Measurements from ENCODE around the gene SPAST. TPM values are rescaled to one million over a fixed set of nuclear protein-coding genes. Genes with fewer than 3 reads are reported as not detected.
"Not testable (repeated sequence)": the region's sequence is repeated elsewhere in the genome, so short reads cannot be mapped to it uniquely, and the experiment has no call there.

The SPAST gene
- total RNA-seq = 10 to 100 TPM; 11.1 to 12.6 TPM
- long read RNA-seq, donor 1, full-length matches to known transcripts = 2 of 3 reads
- long read RNA-seq, donor 1, partial matches to known transcripts = 0 of 3 reads
- long read RNA-seq, donor 1, other reads (novel, unspliced or antisense) = 1 of 3 reads
- long read RNA-seq, donor 2, partial matches to known transcripts = 0 of 2 reads
- long read RNA-seq, donor 2, other reads (novel, unspliced or antisense) = 2 of 2 reads

- peak; percentile 99 for DNase-seq (ENCODE audit: low spot score)
- intact Hi-C loops (cut with DNase I) = no loop called here
Observed at GRCh38 chr2:32063310-32064020, at the start of gene SPAST. SPAST (plus strand) TSS chr2:32063556; CDS start chr2:32063832, 276 bp downstream.

GRCh38 chr2:32018789-32019482 is 44.4 kb upstream of the SPAST start:
- DNase-seq (ENCODE audit: low spot score); intact Hi-C loops (cut with DNase I): not testable (repeated sequence)

GRCh38 chr2:32034198-32034887 is 29.0 kb upstream of the SPAST start:
- DNase-seq (ENCODE audit: low spot score); intact Hi-C loops (cut with DNase I): not testable (repeated sequence)

- intact Hi-C loops (cut with DNase I) = no loop called here
- DNase-seq (ENCODE audit: low spot score) = peak; percentile 98
Observed at GRCh38 chr2:32039447-32040219, 23.7 kb upstream of the SPAST start, which contains the start of gene DPY30. DPY30 (minus strand) TSS chr2:32039805; CDS start chr2:32039456, 349 bp downstream.

GRCh38 chr2:32043561-32043960 is 19.8 kb upstream of the SPAST start:
- no peak for DNase-seq (ENCODE audit: low spot score)
- intact Hi-C loops (cut with DNase I) = no loop called here

GRCh38 chr2:32051836-32052439 is 11.4 kb upstream of the SPAST start:
- intact Hi-C loops (cut with DNase I) = no loop called here
- DNase-seq (ENCODE audit: low spot score) = no peak

- DNase-seq (ENCODE audit: low spot score); intact Hi-C loops (cut with DNase I): not testable (repeated sequence)
Observed at GRCh38 chr2:32054583-32054982, 8.8 kb upstream of the SPAST start.

- no peak for DNase-seq (ENCODE audit: low spot score)
- intact Hi-C loops (cut with DNase I) = no loop called here
Observed at GRCh38 chr2:32058130-32058529, 5.2 kb upstream of the SPAST start.

GRCh38 chr2:32060266-32060665 is 3.1 kb upstream of the SPAST start:
- intact Hi-C loops (cut with DNase I) = no loop called here
- DNase-seq (ENCODE audit: low spot score) = no peak

- no peak for DNase-seq (ENCODE audit: low spot score)
- intact Hi-C loops (cut with DNase I) = no loop called here
Observed at GRCh38 chr2:32061430-32061829, 1.9 kb upstream of the SPAST start.

GRCh38 chr2:32061973-32062861 is 1.1 kb upstream of the SPAST start:
- no peak for DNase-seq (ENCODE audit: low spot score)
- intact Hi-C loops (cut with DNase I) = no loop called here

- no peak for DNase-seq (ENCODE audit: low spot score)
- intact Hi-C loops (cut with DNase I) = no loop called here
Observed at GRCh38 chr2:32064021-32064601, 755 bp downstream of the SPAST start.

- intact Hi-C loops (cut with DNase I) = no loop called here
- no peak for DNase-seq (ENCODE audit: low spot score)
Observed at GRCh38 chr2:32064713-32065112, 1.4 kb downstream of the SPAST start.

GRCh38 chr2:32067549-32067948 is 4.2 kb downstream of the SPAST start:
- intact Hi-C loops (cut with DNase I) = no loop called here
- no peak for DNase-seq (ENCODE audit: low spot score)

GRCh38 chr2:32074134-32074506 is 10.8 kb downstream of the SPAST start:
- intact Hi-C loops (cut with DNase I) = no loop called here

GRCh38 chr2:32095671-32096070 is 32.3 kb downstream of the SPAST start:
- intact Hi-C loops (cut with DNase I) = no loop called here
- DNase-seq (ENCODE audit: low spot score) = no peak

More at GRCh38 chr2:32074134-32074506, 10.8 kb downstream of the SPAST start:
- no peak for DNase-seq (ENCODE audit: low spot score)

GRCh38 chr2:32108111-32108510 is 44.8 kb downstream of the SPAST start:
- intact Hi-C loops (cut with DNase I) = no loop called here
- no peak for DNase-seq (ENCODE audit: low spot score)

All from posterior vena cava (tissue), 2 donors.